Mucosa of gallbladder (tissue), 1 donor: ENCODE measurements around the gene FARP2. TPM values are rescaled to one million over a fixed set of nuclear protein-coding genes. Genes with fewer than 3 reads are reported as not detected.
"Not testable (repeated sequence)": the region's sequence is repeated elsewhere in the genome, so short reads cannot be mapped to it uniquely, and the experiment has no call there.

Source experiments
- DNase-seq: peaks from one replicate; pipeline ENCODE4 v3.0.0-alpha.2; 2020; ENCODE audit warnings: low spot score
- total RNA-seq: library from RNA; stranded (reverse); gene quantifications from one replicate; pipeline ENCODE4 v1.2.1, GENCODE V29; 2021
- donor health status: DM: no; HTN: no; CAD: no.

The FARP2 gene, protein sequence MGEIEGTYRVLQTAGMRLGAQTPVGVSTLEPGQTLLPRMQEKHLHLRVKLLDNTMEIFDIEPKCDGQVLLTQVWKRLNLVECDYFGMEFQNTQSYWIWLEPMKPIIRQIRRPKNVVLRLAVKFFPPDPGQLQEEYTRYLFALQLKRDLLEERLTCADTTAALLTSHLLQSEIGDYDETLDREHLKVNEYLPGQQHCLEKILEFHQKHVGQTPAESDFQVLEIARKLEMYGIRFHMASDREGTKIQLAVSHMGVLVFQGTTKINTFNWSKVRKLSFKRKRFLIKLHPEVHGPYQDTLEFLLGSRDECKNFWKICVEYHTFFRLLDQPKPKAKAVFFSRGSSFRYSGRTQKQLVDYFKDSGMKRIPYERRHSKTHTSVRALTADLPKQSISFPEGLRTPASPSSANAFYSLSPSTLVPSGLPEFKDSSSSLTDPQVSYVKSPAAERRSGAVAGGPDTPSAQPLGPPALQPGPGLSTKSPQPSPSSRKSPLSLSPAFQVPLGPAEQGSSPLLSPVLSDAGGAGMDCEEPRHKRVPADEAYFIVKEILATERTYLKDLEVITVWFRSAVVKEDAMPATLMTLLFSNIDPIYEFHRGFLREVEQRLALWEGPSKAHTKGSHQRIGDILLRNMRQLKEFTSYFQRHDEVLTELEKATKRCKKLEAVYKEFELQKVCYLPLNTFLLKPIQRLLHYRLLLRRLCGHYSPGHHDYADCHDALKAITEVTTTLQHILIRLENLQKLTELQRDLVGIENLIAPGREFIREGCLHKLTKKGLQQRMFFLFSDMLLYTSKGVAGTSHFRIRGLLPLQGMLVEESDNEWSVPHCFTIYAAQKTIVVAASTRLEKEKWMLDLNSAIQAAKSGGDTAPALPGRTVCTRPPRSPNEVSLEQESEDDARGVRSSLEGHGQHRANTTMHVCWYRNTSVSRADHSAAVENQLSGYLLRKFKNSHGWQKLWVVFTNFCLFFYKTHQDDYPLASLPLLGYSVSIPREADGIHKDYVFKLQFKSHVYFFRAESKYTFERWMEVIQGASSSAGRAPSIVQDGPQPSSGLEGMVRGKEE
- 68.8 TPM for total RNA-seq

DNA sequence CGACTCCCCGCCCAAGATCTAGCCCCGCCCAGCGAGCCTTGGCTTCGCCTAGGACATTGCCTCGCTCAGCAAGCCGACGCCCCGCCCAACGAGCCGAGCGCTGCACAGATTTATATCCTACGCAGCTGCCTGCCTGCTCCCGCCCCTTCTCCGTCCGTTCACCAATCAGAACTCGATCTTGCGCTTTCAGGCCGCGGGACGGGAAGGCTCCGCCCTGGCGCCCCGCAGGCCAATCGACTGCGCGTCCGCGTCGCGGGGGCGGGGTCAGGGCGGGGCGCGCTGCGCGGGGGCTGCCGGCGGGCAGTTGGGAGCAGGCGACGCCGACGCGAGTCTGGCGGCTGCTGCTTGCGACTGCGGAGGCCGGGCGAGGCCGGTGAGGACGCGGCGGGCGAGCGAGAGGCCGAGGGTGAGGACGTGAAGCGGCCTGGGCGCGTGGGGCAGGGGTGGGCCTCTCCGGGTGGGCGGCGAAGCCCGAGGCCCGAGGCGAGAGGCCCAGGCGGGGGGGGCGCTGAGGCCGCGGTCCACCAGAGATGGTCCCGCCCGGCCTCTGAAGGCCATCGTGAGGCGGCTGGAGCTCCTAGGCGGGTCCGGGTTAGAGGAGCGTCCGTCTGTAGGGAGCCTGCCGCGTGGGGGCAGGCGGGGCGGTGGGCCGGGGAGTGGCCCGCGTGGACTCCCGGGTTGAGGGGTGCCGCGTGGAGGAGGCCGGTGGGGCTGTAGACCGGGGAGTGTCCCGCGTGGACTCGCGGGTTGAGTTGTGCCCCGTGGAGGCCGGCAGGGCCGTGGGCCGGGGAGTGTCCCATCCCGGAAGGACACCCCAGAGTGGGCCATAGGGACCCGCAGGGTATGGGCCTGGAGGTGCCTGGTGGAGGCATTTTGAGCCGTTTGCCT lies at the start of gene FARP2:
Gene FARP2 (plus strand): TSS at position 303 of the 888 bp plus-strand sequence. CDS start 16,823 bp downstream, outside the sequence.
- DNase-seq = peak; percentile 99

DNA sequence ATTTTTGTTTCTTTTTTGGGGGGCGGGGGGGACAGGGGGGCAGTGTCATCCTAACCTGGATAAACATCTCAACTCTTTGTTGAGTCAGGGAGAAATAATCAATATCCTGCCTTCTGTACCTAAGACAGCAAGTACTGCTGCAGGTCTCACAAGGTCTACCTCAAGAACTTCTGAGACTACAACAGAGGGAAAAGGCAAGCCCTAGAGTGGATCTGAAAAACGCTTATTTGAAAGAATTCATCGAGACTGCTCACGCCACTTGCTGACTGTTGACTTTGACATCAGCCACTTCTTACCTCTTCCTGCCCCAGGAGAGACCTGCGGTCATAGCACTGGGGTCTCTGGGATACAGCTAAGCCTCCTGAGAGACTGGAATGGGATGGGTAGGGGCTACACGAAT lies 49.0 kb upstream of the FARP2 start:
- no peak for DNase-seq

DNA sequence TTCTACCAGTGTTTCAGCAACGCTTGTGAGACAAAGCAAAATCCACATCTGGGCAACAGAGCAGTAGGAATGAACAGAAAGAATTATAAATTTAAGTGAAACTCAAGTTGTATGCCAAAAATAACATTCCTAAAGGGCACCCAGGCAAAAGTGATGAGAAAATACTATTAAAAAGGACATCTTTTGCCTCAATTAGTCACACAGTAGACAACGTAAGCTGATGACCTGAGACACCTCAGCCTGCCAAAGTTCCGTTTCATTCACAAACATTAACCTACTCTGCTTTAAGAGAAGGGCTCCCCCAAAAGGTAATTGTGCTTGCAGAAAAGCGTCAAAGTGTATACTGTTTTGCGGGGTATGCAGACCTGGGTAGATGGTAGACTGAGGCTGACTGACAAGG lies 47.8 kb upstream of the FARP2 start:
- DNase-seq = no peak

DNA sequence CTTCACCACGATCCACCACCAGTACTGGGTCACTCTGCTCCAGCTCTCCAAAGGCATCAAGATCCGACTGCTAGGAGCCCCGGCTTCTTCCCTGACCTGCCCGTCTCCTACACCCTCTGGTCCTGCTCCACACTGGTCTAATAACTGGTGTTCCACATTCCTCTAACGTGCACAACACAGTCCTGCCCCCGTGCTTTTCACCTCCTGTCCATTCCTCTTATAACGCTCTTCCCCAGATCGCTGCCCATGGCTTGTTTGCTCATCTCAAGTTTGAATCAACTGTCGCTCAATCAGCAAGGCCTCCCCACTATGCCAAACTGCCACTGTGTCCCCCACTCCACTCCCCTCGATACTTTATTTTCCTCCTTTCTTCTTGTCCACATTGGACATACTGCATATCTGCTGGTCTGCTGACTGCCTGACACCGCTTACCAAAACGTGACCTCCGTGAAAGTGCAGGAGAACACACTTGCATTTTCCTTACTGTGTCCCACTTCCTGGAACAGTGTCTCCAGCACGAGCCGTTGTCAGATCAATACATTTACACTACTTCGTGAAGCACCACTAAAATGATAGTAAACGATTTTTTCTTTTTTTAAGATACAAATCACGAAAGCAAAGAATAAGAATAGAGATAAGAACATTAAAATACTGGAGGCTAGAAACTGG lies 47.1 kb upstream of the FARP2 start:
- no peak for DNase-seq

DNA sequence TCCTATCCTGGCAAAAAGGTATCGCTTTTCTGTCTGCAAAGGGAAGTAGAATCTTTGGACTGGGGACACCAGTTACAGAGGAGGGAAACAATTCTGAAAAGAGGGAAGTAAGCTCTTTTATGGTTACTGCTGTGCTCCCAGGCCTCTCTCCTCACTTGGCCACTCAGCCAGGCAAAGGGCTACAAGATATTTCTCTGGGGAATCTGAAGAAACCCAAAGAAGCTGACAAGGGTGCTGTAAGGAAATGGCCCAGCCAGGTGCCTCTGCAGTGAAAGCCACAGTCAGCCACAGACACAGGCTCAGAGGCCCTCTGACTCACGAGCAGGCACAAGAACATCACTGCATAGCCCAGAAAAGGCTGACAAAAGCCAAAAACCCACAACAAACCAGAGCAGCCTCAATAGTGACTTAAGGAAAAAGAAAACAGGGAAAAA lies 46.4 kb upstream of the FARP2 start:
- no peak for DNase-seq

DNA sequence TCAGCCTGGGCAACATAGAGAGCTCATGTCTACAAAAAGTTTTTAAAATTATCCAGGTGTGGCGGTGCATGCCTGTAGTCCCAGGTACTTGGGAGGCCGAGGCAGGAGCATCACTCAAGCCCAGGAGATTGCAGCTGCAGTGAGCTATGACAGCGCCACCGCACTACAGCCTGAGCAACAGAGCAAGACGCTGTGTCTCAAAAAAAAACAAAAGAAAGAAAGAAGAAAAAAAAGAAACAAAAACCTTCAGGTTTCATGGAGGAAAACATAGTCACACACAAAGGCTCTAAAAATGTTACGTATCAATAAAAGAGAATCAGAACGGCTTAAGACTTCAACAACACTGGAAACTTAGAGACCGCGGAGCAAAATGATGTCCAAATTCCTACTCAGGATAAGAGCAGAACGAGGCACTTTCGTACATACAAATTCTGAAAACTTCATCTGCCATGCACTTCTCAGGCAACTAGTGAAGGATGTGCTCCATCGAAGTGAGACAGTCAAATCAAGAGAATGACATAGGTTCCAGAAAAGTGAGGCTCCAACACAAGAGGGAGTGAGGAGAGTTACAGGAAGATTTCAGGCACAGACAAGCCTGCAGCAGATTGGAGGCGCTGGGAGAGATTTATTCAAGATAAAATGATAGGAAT lies 45.0 kb upstream of the FARP2 start:
- no peak for DNase-seq

DNA sequence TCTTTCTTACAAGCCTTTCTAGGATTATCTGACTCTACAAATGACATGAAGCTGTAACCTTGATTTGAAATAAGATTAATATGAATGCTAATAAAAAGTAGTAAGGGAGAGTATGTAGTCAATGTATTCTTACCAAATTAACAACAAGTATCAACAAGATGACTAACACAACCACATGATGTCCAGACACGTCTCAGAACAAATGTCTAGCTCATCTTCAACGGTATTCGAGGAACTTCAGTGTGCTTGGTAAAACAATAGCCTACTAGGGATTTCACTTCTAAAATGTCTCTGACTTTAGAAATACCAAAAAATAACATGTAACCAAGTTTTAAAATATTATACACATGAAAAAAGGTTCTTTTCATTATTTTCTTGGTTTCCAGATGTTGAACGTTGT lies 44.0 kb upstream of the FARP2 start:
- DNase-seq = no peak

DNA sequence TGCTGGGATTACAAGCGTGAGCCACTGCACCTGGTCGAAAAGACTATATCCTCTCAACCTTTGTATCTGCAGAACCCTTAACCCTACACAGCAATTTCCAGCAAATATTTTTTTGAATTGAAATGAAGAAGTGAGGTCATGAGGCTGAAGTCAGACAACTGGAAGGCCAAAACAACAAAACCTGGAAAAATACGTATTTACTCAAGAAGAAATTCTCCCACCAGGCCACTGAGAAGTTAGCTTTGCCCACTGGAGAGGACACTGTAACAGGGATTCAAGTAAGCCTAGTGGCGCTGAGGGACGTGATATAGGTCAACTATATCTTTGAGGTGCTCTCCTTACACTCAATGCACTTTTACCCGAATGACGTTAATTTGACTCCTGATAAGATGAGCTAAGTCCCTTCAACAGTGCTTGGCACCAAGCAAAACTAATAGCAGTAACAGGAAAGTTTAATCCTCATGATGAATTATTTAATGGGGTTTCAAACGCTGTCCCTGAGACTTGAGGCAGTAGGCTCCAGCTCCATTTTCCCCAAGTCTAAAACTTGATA lies 42.5 kb upstream of the FARP2 start:
- no peak for DNase-seq

DNA sequence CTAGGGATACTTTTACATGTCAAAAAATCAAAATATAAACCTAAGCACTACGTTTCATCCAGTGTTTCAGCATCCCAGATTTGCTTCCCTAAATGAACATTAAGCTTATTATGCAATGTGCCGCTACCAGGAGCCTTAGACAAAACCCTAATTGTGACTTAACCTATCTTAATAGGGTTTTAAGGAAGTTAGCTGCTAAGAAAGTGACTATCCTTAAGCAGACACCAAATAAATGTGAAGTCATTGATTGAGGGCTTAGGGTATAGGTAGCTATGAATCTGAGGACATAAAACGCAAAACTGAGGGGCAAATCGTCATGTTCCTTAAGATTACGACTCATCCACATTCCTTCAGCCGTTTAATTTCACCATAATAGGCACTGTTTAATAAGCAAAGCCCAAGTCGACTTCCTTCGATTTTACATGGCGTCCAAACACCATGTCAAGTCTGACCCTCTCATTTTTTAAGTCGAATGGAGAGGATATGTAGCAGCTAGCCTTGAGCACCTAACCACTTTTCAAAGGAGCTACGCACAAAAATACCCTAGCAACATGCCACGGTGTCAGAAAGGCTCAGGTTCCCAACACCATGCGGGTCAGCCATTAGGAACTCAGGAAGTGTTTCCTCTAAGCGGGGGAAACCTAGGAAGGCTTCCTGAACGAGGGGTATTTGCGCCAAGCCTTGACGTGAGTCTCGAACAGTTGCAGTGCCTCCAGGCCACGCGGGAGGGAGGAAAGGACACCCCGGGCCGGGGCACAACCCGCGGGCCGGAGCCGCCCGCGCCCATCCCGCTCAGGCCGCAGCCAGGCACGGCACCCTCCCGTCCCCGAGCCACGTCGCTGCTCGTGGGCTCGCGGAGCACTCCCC lies 41.6 kb upstream of the FARP2 start:
- no peak for DNase-seq

DNA sequence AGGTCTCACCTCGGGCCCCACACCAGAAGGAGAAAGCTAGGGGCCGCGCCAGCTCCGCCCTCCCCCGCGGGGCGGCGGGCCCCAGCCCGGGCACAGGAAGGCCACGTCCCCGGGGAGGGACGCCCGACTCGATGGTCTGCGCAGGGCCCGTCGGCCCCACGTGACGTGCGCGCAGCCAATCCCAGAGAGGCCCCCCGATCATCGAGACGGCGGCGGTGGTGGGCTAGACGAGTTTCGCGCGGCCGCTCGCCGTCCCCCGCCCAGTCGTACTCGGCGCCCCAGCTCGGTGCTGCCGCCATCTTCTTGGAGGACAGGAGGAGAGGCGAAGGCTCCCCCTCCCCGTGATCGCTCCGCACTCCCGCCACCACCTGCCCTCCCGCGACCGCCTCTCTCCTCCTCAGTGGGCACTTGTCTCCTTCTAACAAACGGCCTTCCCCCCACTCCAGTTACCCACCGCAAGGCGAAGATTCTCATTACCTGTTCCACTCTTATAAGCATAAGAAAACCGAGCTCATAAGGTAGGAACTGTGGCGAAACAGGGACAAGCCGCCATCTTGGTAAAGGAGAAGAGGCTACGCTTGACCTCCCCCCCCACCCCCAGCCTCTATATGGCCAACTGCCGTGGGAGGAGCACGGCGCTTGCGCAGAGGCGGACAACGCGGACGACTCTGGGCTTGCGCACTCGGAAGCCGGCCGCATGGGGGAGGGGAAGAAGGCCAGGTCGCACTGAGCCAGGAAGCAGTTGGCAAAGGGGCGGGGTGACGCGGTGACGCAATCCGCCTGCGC lies 40.8 kb upstream of the FARP2 start, which contains the start of gene HDLBP:
Gene HDLBP (minus strand): TSS at position 580 of the 786 bp plus-strand sequence. CDS start 48,803 bp downstream, outside the sequence.
- DNase-seq = peak; percentile 100

DNA sequence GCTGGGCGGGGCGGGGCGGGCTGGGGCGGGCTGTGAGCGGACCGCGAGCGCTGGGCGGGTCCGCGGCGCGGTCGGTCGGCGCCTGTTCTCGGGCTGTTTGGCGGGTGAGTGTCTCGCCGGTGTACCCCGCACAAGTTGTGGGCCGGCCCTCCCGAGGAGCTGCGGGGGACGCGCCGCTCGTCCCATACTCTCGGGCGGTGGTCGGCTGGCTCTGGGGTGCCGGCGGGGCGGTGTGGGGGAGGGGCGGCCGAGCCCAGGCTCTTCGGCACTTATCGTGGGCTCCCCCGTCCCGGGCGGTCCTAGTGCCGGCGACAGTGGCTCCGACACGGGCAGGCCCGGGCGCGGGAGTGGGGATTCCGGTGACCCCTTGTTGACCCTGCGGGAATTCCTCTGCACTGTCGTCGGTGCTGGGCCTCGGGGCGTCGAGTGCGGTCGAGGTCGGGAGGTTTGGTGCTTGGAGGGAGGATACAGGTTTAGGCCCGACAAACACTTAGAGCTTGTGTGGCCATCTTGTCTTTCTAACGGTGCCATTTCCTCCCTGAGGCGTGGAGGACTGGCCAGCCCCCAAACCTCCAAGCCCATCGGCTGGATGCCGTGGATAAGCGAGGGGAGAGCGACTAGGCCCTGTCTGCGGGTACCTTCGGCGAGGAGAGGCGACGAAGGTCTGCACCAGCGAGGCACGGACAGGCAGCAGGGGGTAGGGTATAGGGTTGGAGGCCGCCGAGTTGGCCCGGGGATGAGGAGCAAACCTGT lies 40.0 kb upstream of the FARP2 start, which contains the start of gene SEPTIN2:
Gene SEPTIN2 (plus strand): TSS at position 47 of the 753 bp plus-strand sequence. CDS start 8,308 bp downstream, outside the sequence.
- DNase-seq = peak; percentile 20

DNA sequence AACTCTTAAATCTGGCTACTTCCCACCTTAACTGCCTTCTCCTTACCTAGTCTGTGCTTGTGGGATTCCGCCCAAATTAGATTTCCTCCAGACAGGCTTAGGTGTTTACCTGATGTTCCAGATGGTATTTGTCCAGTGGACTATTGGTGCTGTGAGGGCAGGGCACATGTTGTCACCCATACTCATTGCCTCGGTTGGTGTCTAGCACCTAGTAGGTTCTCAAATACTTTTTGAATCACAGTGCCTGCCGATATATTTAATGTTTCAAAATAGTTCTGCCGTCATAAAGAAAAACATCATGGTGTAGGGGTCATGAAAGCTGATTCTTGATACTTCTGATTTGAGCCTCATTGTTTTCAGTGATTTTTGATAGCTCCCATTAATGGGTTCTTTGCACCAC lies 39.3 kb upstream of the FARP2 start:
- DNase-seq = no peak

DNA sequence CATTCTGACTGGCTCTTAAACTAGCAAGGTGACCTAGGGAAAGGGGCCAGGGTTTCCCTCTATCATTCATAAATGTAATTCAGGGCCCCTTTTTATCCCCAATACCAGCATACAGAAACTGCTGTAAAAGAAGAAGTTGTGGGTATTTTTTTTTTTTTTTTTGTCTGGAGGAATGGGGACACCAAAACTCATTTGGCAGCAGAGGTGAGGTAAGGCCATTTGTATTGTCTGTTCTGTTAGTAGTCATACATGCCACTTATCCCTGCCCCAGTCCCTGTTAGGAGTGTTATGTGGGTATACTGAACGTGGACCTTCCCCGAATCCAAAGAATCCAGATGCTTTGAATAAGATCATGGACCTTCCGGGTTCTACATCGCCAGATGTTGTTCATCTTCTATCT lies 38.7 kb upstream of the FARP2 start:
- DNase-seq = no peak

DNA sequence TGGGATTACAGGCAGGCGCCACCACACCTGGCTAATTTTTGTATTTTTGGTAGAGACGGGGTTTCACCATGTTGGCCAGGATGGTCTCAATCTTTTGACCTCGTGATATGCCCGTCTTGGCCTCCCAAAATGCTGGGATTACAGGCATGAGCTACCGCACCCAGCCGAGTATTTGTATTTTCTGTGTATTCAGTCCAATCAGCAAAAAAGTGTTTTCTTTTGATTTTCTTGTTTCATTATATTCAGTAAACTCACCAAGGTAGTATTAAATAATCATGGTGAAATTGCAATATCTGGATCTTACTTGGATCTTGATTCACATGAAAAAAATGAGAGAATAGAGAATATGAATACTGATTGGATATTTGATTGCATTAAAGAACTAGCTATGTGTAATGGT lies 37.3 kb upstream of the FARP2 start:
- not testable (repeated sequence) for DNase-seq

DNA sequence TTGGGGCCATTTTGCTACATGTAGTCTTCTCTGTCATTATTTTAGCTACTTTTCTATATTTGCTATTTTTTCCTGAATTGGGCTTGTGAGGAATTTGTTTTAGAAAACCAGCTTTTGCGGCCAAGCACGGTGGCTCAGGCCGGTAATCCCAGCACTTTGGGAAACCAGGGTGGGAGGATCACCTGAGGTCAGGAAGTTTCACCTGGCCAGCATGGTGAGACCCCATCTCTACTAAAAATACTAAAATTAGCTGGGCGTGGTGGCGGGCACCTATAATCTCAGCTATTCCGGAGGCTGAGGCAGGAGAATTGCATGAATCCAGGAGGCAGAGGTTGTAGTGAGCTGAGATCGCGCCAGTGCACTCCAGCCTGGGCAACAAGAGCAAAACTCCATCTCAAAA lies 35.7 kb upstream of the FARP2 start:
- no peak for DNase-seq

DNA sequence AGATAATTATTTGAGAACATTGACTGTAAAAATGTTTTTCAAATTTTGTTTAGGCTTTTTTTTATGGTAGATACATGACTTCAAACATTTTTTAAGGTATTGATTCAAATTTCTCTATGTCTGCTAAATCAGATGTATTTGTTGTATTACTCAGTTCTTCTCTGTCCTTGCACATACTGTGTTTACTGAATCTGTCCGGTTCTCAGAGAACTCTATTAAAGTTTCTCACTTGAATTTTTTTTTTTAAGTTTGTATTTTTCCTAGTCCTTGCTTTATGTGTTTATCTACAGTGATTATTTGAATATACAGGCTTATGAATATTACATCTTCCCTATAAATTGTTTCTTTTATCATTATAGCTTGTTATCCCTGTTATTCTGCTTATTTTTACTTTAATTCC lies 35.1 kb upstream of the FARP2 start:
- no peak for DNase-seq

DNA sequence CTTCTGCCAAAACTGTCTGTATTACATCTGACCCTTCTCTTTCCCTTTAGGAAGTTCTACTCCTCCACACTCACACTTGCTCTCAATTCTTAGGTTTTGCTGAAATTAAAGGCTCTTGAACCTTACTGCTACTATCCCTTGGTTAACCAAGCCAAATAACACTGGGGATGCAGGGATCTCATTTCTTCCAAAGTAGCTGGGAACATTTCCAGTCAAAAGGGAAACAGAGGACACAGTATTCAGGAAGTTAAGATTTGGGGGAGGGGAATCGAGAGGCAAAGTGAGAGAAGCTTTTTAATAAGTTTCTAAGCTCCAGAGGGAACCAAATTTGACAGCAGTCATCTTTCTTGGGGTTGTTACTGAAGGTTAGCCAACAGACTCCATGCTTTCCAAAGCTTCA lies 34.2 kb upstream of the FARP2 start:
- DNase-seq = no peak
